ENCODE results near the gene TRAPPC4.

- no peak for TF ChIP-seq CTCF (IDR thresholded peaks at IDR 0.05; ENCODE audit: poor library complexity)
- no peak for TF ChIP-seq EZH2 (IDR thresholded peaks at IDR 0.05; ENCODE audit: borderline replicate concordance)
- TF ChIP-seq EZH2phosphoT487 (IDR thresholded peaks at IDR 0.05; ENCODE audit: low read depth, severe bottlenecking, unreplicated experiment), result no peak
Measured at GRCh38 chr11:119028346-119029068, 9.9 kb downstream of the TRAPPC4 start.

Measured in hepatocyte (in vitro differentiated cells).